Osteocyte (in vitro differentiated cells): ENCODE measurements around the gene FGFR1OP2. TPM values are rescaled to one million over a fixed set of nuclear protein-coding genes. Genes with fewer than 3 reads are reported as not detected.
"Not testable (repeated sequence)": the region's sequence is repeated elsewhere in the genome, so short reads cannot be mapped to it uniquely, and the experiment has no call there.

Source experiments
- DNase-seq: peaks from one replicate; pipeline ENCODE4 v3.0.0; 2021; ENCODE audit warnings: mixed read lengths; ENCODE audit not compliant: unreplicated experiment; ENCODE audit errors: extremely low spot score
- H3K27ac Mint-ChIP-seq: one replicate; pipeline ENCODE4 v1.8.0; 2021; ENCODE audit warnings: mild to moderate bottlenecking, mixed read lengths; ENCODE audit not compliant: unreplicated experiment
- H3K27me3 Mint-ChIP-seq: one replicate; pipeline ENCODE4 v1.8.0; 2021; ENCODE audit warnings: mixed read lengths; ENCODE audit not compliant: unreplicated experiment
- H3K36me3 Mint-ChIP-seq: one replicate; pipeline ENCODE4 v1.8.0; 2021; ENCODE audit warnings: mixed read lengths; ENCODE audit not compliant: unreplicated experiment
- H3K4me1 Mint-ChIP-seq: one replicate; pipeline ENCODE4 v1.8.0; 2021; ENCODE audit warnings: mixed read lengths; ENCODE audit not compliant: unreplicated experiment
- H3K4me3 Mint-ChIP-seq: one replicate; pipeline ENCODE4 v1.8.0; 2021; ENCODE audit warnings: mild to moderate bottlenecking, moderate library complexity, mixed read lengths; ENCODE audit not compliant: unreplicated experiment
- H3K9me3 Mint-ChIP-seq: one replicate; pipeline ENCODE4 v1.8.0; 2021; ENCODE audit warnings: mixed read lengths; ENCODE audit not compliant: unreplicated experiment
- CTCF ChIP-seq: fragments of 200-600 bp; sonication (generic); IDR thresholded peaks from 2 replicates; pipeline ENCODE4 v1.5.0; 2021; ENCODE audit warnings: antibody characterized with exemption, mild to moderate bottlenecking, moderate library complexity
- long read RNA-seq: library from polyadenylated mRNA; unstranded; transcript quantifications from one replicate; pipeline ENCODE4 v2.0.0, GENCODE V29; 2021
- total RNA-seq: library from RNA; stranded (reverse); gene quantifications from 2 replicates; pipeline ENCODE4 v1.2.1, GENCODE V29; 2021

FGFR1OP2 gene
- 43.7 and 44.4 TPM in 2 replicates for total RNA-seq
- long read RNA-seq, transcript FGFR1OP2-202 (6 exons, 2,790 nt): minor isoform, 37 of 221 reads
- long read RNA-seq, transcript FGFR1OP2-201 (7 exons, 2,924 nt): major isoform, 129 of 221 reads
- long read RNA-seq, transcript FGFR1OP2-206 (5 exons, 956 nt): minor isoform, 34 of 221 reads
- long read RNA-seq, transcript FGFR1OP2-203 (4 exons, 865 nt): minor isoform, 9 of 221 reads
- long read RNA-seq, partial matches to known transcripts: 5 of 221 reads
- long read RNA-seq, other reads (novel, unspliced or antisense): 6 of 221 reads

- peaks cover 56% of the 10 kb centered on the region for H3K4me1 Mint-ChIP-seq
- no peaks in the 10 kb centered on the region for H3K9me3 Mint-ChIP-seq
- peak within 1 kb of the TSS; percentile 100 for H3K27ac Mint-ChIP-seq
- peak; percentile 100 for DNase-seq
- peaks cover 4% of the 10 kb centered on the region for H3K36me3 Mint-ChIP-seq
- no peak for TF ChIP-seq CTCF
- H3K4me3 Mint-ChIP-seq: peak within 1 kb of the TSS; percentile 98
- H3K27me3 Mint-ChIP-seq: no peaks in the 10 kb centered on the region
These were observed at the start of gene FGFR1OP2, which contains the start of gene INTS13 for GRCh38 chr12:26937863-26938700. Gene FGFR1OP2 (plus strand): TSS chr12:26938470. CDS start chr12:26954159, 15,689 bp downstream. Gene INTS13 (minus strand): TSS chr12:26937981. CDS start chr12:26936803, 1,178 bp downstream.

GRCh38 chr12:26890784-26891183, 47.5 kb upstream of the FGFR1OP2 start:
- Mint-ChIP-seq H3K27me3 (no peaks in the 10 kb centered on the region), H3K4me3 (no peak overlapping the region), H3K27ac (no peak overlapping the region), H3K9me3 (no peaks in the 10 kb centered on the region), H3K36me3 (peaks cover 1% of the 10 kb centered on the region), H3K4me1 (no peaks in the 10 kb centered on the region)
- TF ChIP-seq CTCF: no peak
- DNase-seq: no peak

- Mint-ChIP-seq H3K4me1 (no peaks in the 10 kb centered on the region), H3K4me3 (no peak overlapping the region), H3K27ac (no peak overlapping the region), H3K27me3 (no peaks in the 10 kb centered on the region), H3K9me3 (no peaks in the 10 kb centered on the region), H3K36me3 (peaks cover 3% of the 10 kb centered on the region)
- DNase-seq: no peak
- no peak for TF ChIP-seq CTCF
These were observed 46.6 kb upstream of the FGFR1OP2 start for GRCh38 chr12:26891704-26892103.

- no peaks in the 10 kb centered on the region for H3K4me1 Mint-ChIP-seq
- no peak overlapping the region for H3K4me3 Mint-ChIP-seq
- no peak overlapping the region for H3K27ac Mint-ChIP-seq
- no peak for DNase-seq
- no peaks in the 10 kb centered on the region for H3K27me3 Mint-ChIP-seq
- peaks cover 26% of the 10 kb centered on the region for H3K36me3 Mint-ChIP-seq
- TF ChIP-seq CTCF: no peak
- H3K9me3 Mint-ChIP-seq: no peaks in the 10 kb centered on the region
These were observed 42.6 kb upstream of the FGFR1OP2 start for GRCh38 chr12:26895672-26896071.

GRCh38 chr12:26896913-26897312, 41.4 kb upstream of the FGFR1OP2 start:
- H3K27ac Mint-ChIP-seq: no peak overlapping the region
- H3K9me3 Mint-ChIP-seq: no peaks in the 10 kb centered on the region
- H3K4me1 Mint-ChIP-seq: no peaks in the 10 kb centered on the region
- H3K4me3 Mint-ChIP-seq: no peak overlapping the region
- DNase-seq: no peak
- TF ChIP-seq CTCF: no peak
- no peaks in the 10 kb centered on the region for H3K27me3 Mint-ChIP-seq
- H3K36me3 Mint-ChIP-seq: peaks cover 35% of the 10 kb centered on the region

- H3K4me1 Mint-ChIP-seq, H3K9me3 Mint-ChIP-seq, H3K4me3 Mint-ChIP-seq, H3K27me3 Mint-ChIP-seq, H3K27ac Mint-ChIP-seq, DNase-seq: not testable (repeated sequence)
- peaks cover 56% of the 10 kb centered on the region for H3K36me3 Mint-ChIP-seq
These were observed 34.9 kb upstream of the FGFR1OP2 start for GRCh38 chr12:26903396-26903795.
